T-helper 1 cell treated with Interleukin-12 subunit alpha and Interleukin-12 subunit beta and Interleukin-4 antibody, amounts not matched to agents 30 μg/mL and 1 μg/mL, for 36 hours (primary cell): ENCODE data around the gene MARCHF4.

Experiments
- H3K27ac Mint-ChIP-seq: one replicate; pipeline ENCODE4 v1.8.0; 2021; ENCODE audit warnings: mild to moderate bottlenecking, mixed read lengths
- H3K27me3 Mint-ChIP-seq: one replicate; pipeline ENCODE4 v1.8.0; 2021; ENCODE audit warnings: low read depth, mixed read lengths
- H3K36me3 Mint-ChIP-seq: one replicate; pipeline ENCODE4 v1.8.0; 2021; ENCODE audit warnings: low read depth, mixed read lengths
- H3K4me1 Mint-ChIP-seq: one replicate; pipeline ENCODE4 v1.8.0; 2021; ENCODE audit warnings: low read depth, mixed read lengths
- H3K4me3 Mint-ChIP-seq: one replicate; pipeline ENCODE4 v1.8.0; 2021; ENCODE audit warnings: mild to moderate bottlenecking, moderate library complexity, mixed read lengths
- H3K9me3 Mint-ChIP-seq: one replicate; pipeline ENCODE4 v1.8.0; 2021; ENCODE audit warnings: mixed read lengths

The MARCHF4 gene

DNA sequence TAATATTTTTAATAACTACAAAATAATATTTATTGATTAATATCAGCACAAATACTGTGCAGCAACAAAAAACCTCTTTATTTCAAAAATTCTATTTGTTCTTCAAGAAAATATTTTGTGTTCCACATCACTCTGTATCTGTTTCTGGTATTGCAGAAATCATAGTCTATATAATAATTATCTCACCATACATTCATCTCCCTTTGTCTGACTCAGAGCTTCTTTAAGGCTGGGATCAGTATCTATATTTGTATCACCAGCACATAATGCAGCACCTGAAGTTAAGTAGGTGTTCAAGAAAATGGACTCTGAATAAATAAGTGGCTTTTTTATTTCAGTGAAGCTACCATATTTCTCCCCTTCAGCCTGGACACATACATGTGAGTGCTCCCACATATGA lies 1.6 kb upstream of the MARCHF4 start:
- H3K27me3 Mint-ChIP-seq: peaks cover 52% of the 10 kb centered on the region
- no peaks in the 10 kb centered on the region for H3K9me3 Mint-ChIP-seq
- H3K36me3 Mint-ChIP-seq: peaks cover 2% of the 10 kb centered on the region
- H3K4me1 Mint-ChIP-seq: peaks cover 1% of the 10 kb centered on the region
- no peak overlapping the region for H3K27ac Mint-ChIP-seq
- H3K4me3 Mint-ChIP-seq: no peak overlapping the region

DNA sequence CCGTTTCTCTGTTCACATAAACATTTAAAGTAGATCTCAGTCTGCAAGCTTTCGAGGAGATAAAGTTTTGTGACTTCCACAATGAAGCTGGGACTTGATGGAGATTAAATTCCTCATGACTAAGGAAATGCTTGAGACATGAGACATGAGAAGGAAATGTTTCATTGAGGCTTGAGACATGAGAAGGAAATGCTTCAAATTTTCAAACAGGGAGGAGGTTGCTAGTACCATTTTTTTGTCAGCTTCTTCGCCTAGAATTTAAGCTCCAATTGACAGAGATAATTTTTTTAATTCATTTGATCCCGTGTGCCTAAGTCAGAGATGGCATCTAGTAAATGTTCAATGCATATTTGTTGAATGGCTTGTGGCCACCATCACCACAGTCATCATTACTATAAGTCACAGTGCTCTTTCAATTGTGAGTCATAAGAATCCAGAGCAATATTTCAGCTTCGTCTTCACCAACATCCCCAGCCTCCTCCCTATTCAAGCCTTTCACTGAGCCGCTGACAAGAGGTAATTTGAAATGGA lies 543 bp upstream of the MARCHF4 start:
- H3K36me3 Mint-ChIP-seq: peaks cover 2% of the 10 kb centered on the region
- H3K27ac Mint-ChIP-seq: no peak overlapping the region
- peaks cover 62% of the 10 kb centered on the region for H3K27me3 Mint-ChIP-seq
- H3K4me1 Mint-ChIP-seq: peaks cover 1% of the 10 kb centered on the region
- no peak overlapping the region for H3K4me3 Mint-ChIP-seq
- no peaks in the 10 kb centered on the region for H3K9me3 Mint-ChIP-seq

DNA sequence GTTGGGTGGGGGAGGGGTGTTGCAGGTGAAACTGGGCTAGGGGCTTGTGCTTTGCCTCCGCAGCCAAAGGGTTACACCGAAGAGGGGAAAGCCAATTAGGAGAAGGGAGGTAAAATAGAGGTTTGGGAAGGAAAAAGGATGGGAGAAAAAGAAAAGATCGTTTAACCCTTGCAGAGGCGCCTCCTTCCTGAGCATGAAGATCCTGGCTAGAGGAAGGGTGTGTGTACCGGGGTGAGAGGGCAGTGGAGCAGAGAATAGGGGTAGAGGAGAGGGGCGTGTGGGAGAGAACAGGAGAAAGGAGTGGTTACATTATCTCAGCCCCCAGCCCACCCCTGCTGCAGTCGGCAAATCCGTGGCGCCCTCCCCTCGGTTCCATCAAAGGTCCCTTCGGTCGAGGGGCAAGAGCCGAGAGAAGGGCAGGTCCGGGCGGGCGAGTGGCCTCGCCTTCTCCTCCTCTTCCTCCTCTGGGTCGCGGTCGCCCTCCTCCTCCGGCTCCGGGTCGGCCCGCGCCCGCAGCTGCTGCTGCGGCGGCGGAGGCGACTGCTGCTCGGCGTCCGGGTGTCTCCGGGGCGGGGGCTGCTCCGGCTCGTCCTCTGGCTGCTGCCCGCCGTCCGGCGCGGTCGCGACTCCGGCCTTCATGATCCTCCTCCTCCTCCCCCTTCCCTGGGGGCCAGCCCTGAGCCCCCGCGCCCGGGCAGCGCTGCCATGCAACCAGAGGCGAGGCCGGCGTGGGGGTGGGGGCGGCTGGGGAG lies 1.1 kb downstream of the MARCHF4 start:
- Mint-ChIP-seq H3K27ac (peak overlapping the region; percentile 11), H3K27me3 (peaks cover 77% of the 10 kb centered on the region), H3K4me1 (peaks cover 1% of the 10 kb centered on the region), H3K9me3 (no peaks in the 10 kb centered on the region), H3K4me3 (no peak overlapping the region), H3K36me3 (peaks cover 2% of the 10 kb centered on the region)

- H3K27me3 Mint-ChIP-seq: peaks cover 81% of the 10 kb centered on the region
- H3K27ac Mint-ChIP-seq: no peak overlapping the region
- H3K9me3 Mint-ChIP-seq: no peaks in the 10 kb centered on the region
- peaks cover 2% of the 10 kb centered on the region for H3K36me3 Mint-ChIP-seq
- no peak overlapping the region for H3K4me3 Mint-ChIP-seq
- H3K4me1 Mint-ChIP-seq: peaks cover 1% of the 10 kb centered on the region
These were observed 2.5 kb downstream of the MARCHF4 start for GRCh38 chr2:216369821-216370220.

- Mint-ChIP-seq H3K9me3 (no peaks in the 10 kb centered on the region), H3K4me1 (no peaks in the 10 kb centered on the region), H3K27ac (no peak overlapping the region), H3K27me3 (peaks cover 65% of the 10 kb centered on the region), H3K4me3 (no peak overlapping the region), H3K36me3 (no peaks in the 10 kb centered on the region)
These were observed 5.4 kb downstream of the MARCHF4 start for GRCh38 chr2:216366777-216367471.

- no peaks in the 10 kb centered on the region for H3K9me3 Mint-ChIP-seq
- no peak overlapping the region for H3K27ac Mint-ChIP-seq
- H3K36me3 Mint-ChIP-seq: no peaks in the 10 kb centered on the region
- peaks cover 63% of the 10 kb centered on the region for H3K27me3 Mint-ChIP-seq
- H3K4me1 Mint-ChIP-seq: no peaks in the 10 kb centered on the region
- no peak overlapping the region for H3K4me3 Mint-ChIP-seq
These were observed 6.8 kb downstream of the MARCHF4 start for GRCh38 chr2:216365518-216365917.

- H3K9me3 Mint-ChIP-seq: no peaks in the 10 kb centered on the region
- H3K27ac Mint-ChIP-seq: no peak overlapping the region
These were observed 9.1 kb downstream of the MARCHF4 start for GRCh38 chr2:216363221-216363620.

DNA sequence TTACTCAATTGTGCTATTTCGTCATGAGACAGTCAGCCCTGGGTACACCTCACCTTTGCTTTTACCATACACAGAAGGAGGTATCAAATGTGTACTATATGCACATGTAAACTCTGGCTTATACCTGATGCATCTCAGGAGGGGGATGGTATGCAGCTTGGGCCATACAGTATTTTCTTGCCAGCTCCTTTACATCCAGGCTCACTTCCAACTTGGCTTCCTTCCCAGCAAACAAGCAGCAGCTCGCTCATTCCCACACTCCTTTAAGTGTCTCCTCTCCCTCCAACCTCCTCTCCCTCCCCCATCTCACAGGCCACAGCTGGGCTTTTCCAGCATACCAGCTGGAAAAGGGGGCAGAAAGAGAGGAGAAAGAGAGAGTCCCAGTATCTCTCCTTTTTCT lies 9.6 kb downstream of the MARCHF4 start:
- H3K27ac Mint-ChIP-seq: no peak overlapping the region
- peaks cover 53% of the 10 kb centered on the region for H3K27me3 Mint-ChIP-seq
- H3K36me3 Mint-ChIP-seq: no peaks in the 10 kb centered on the region
- no peaks in the 10 kb centered on the region for H3K9me3 Mint-ChIP-seq
- H3K4me3 Mint-ChIP-seq: no peak overlapping the region
- H3K4me1 Mint-ChIP-seq: no peaks in the 10 kb centered on the region

More at GRCh38 chr2:216363221-216363620, 9.1 kb downstream of the MARCHF4 start:
- no peak overlapping the region for H3K4me3 Mint-ChIP-seq
- peaks cover 53% of the 10 kb centered on the region for H3K27me3 Mint-ChIP-seq
- H3K36me3 Mint-ChIP-seq: no peaks in the 10 kb centered on the region
- H3K4me1 Mint-ChIP-seq: no peaks in the 10 kb centered on the region

GRCh38 chr2:216355711-216356110 lies 16.6 kb downstream of the MARCHF4 start:
- Mint-ChIP-seq H3K4me3 (no peak overlapping the region), H3K4me1 (peaks cover 13% of the 10 kb centered on the region), H3K27ac (no peak overlapping the region), H3K9me3 (no peaks in the 10 kb centered on the region), H3K36me3 (no peaks in the 10 kb centered on the region), H3K27me3 (peaks cover 19% of the 10 kb centered on the region)

DNA sequence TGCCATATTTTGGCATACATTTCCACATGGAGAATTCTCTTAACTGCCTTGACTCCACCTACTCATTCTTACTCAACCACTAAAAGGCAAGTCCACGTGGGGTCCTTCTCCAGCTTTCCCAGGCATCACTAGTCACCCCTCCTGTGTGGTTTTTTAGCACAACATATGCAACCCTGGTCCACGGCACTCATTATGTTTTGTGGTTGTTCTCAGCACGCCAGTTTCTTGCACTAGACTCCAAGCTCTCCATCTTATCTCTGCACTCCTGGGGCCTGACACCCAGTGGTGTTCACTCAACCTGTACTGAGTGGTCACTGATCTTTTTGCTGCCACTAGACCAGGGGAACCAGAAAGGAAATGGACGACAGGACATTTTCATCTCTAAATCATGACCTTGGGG lies 18.0 kb downstream of the MARCHF4 start:
- Mint-ChIP-seq H3K27me3 (peaks cover 13% of the 10 kb centered on the region), H3K27ac (peak overlapping the region; percentile 3), H3K4me3 (no peak overlapping the region), H3K36me3 (no peaks in the 10 kb centered on the region), H3K9me3 (no peaks in the 10 kb centered on the region), H3K4me1 (peaks cover 22% of the 10 kb centered on the region)

GRCh38 chr2:216352653-216353270 lies 19.5 kb downstream of the MARCHF4 start:
- peak overlapping the region; percentile 49 for H3K27ac Mint-ChIP-seq
- H3K4me1 Mint-ChIP-seq: peaks cover 29% of the 10 kb centered on the region
- no peaks in the 10 kb centered on the region for H3K9me3 Mint-ChIP-seq
- H3K4me3 Mint-ChIP-seq: no peak overlapping the region
- peaks cover 4% of the 10 kb centered on the region for H3K27me3 Mint-ChIP-seq
- no peaks in the 10 kb centered on the region for H3K36me3 Mint-ChIP-seq

- no peak overlapping the region for H3K4me3 Mint-ChIP-seq
- peaks cover 4% of the 10 kb centered on the region for H3K27me3 Mint-ChIP-seq
- H3K27ac Mint-ChIP-seq: no peak overlapping the region
- peaks cover 37% of the 10 kb centered on the region for H3K4me1 Mint-ChIP-seq
- H3K36me3 Mint-ChIP-seq: no peaks in the 10 kb centered on the region
- H3K9me3 Mint-ChIP-seq: no peaks in the 10 kb centered on the region
These were observed 20.9 kb downstream of the MARCHF4 start for GRCh38 chr2:216351172-216351925.

DNA sequence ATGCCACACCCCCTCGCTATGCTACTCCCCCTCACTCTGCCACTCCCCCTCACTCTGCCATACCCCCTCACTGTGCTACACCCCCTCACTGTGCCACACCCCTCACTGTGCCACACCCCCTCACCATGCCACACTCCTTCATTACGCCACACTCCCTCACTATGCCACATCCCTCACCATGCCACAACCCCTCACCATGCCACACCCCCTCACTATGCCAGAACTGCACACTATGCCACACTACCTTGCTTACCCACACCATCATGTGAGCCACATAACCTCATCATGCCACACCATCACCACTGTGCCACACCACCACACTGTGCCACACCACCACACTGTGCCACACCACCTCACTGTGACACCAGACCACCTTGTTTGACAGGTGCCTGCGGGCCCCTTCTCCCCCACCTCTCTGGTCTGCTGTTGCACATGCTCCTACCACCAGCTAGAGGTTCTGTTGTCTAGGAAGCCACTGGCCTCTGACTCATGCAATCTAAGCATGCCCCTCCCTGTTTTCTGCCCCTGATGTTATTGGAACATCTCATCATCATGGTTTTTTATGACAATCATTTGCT lies 22.0 kb downstream of the MARCHF4 start:
- H3K9me3 Mint-ChIP-seq: no peaks in the 10 kb centered on the region
- H3K27ac Mint-ChIP-seq: no peak overlapping the region
- H3K36me3 Mint-ChIP-seq: no peaks in the 10 kb centered on the region
- H3K27me3 Mint-ChIP-seq: peaks cover 4% of the 10 kb centered on the region
- H3K4me3 Mint-ChIP-seq: no peak overlapping the region
- peaks cover 38% of the 10 kb centered on the region for H3K4me1 Mint-ChIP-seq

GRCh38 chr2:216349366-216349765 lies 22.9 kb downstream of the MARCHF4 start:
- peaks cover 5% of the 10 kb centered on the region for H3K27me3 Mint-ChIP-seq
- no peak overlapping the region for H3K4me3 Mint-ChIP-seq
- no peaks in the 10 kb centered on the region for H3K9me3 Mint-ChIP-seq
- H3K4me1 Mint-ChIP-seq: peaks cover 37% of the 10 kb centered on the region
- no peaks in the 10 kb centered on the region for H3K36me3 Mint-ChIP-seq
- H3K27ac Mint-ChIP-seq: no peak overlapping the region
